ENCODE measurements around the gene REG1B.
"Not testable (repeated sequence)": the region's sequence is repeated elsewhere in the genome, so short reads cannot be mapped to it uniquely, and the experiment has no call there.

REG1B gene

GRCh38 chr2:79083597-79084251, 4.1 kb downstream of the REG1B start:
- DNase-seq = no peak

GRCh38 chr2:79082987-79083386, 4.8 kb downstream of the REG1B start:
- no peak for DNase-seq

- no peak for DNase-seq
Measured at GRCh38 chr2:79071078-79071477, 16.7 kb downstream of the REG1B start.

GRCh38 chr2:79065201-79065600, 22.6 kb downstream of the REG1B start:
- DNase-seq = no peak

DNA sequence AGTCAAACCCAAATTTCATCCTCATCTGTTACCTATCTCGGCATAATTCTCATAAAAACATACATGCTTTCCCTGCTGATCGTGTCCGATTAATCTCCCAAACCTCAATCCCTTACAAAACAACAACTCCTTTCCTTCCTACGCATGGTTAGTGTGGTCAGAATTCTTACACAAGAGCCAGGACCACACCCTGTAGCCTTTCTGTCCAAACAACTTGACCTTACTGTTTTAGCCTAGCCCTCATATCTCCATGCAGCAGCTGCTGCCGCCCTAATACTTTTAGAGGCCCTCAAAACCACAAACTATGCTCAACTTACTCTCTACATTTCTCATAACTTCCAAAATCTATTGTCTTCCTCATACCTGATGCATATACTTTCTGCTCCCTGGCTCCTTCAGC, 33.0 kb downstream of the REG1B start:
- not testable (repeated sequence) for DNase-seq

- not testable (repeated sequence) for DNase-seq
Measured at GRCh38 chr2:79053486-79053885, 34.3 kb downstream of the REG1B start.

- DNase-seq = no peak
Measured at GRCh38 chr2:79041032-79041448, 46.8 kb downstream of the REG1B start.

DNA sequence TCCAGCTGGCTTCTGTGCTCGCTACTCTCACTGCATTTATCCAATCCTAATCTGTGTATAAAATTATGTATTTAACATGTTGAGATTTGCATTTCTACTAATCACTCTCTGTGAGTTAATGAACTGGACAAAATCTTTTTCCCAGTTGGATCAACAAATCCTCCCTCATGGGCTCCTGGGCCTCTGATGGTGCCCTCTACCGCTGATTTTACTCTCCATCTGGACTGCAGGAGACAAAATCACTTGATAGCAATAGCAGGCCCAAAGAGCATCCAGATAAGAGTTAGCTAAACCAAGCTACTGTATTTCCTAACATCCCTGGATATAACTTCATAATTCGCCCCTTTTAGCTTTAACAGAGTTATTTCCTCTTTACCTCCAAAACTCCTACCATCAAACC, 47.8 kb downstream of the REG1B start:
- DNase-seq = no peak

Data from stimulated activated CD8-positive, alpha-beta memory T cell treated with anti-CD3 and anti-CD28 coated beads, Interleukin-4, amount 100 ng/mL, for 48 hours (primary cell).